Upper lobe of left lung (tissue), 4 donors: ENCODE measurements around the gene GDF15.
"Not testable (repeated sequence)": the region's sequence is repeated elsewhere in the genome, so short reads cannot be mapped to it uniquely, and the experiment has no call there.

Experiments
- EP300 ChIP-seq, 4 donors: sonication (generic); formaldehyde crosslinking; IDR thresholded peaks; one replicate each; pipeline ENCODE4 v1.5.1; 2017; ENCODE audit warnings: antibody characterized with exemption in 4 of 4, control low read depth in 2 of 4
- POLR2A ChIP-seq, 4 donors: fragments of 450-650 bp; IDR thresholded peaks; one replicate each; pipeline ENCODE4 v1.5.1; 2016 to 2017; ENCODE audit warnings: antibody characterized with exemption in 4 of 4, mild to moderate bottlenecking in 2 of 4
- POLR2AphosphoS5 ChIP-seq, 2 donors: sonication (generic); formaldehyde crosslinking; IDR thresholded peaks; one replicate each; pipeline ENCODE4 v1.5.1; 2017; ENCODE audit warnings: antibody characterized with exemption in 2 of 2
- TF ChIP-seq, protein P1 (sequence below), 6 experiments: fragments of 450-650 bp in 4 of 6; fragments of 200-600 bp in 2 of 6; sonication (generic) in 2 of 6; IDR thresholded peaks; one replicate each; pipeline ENCODE4 v1.5.1; 2016 to 2019; ENCODE audit warnings: antibody characterized with exemption in 6 of 6

DNA sequence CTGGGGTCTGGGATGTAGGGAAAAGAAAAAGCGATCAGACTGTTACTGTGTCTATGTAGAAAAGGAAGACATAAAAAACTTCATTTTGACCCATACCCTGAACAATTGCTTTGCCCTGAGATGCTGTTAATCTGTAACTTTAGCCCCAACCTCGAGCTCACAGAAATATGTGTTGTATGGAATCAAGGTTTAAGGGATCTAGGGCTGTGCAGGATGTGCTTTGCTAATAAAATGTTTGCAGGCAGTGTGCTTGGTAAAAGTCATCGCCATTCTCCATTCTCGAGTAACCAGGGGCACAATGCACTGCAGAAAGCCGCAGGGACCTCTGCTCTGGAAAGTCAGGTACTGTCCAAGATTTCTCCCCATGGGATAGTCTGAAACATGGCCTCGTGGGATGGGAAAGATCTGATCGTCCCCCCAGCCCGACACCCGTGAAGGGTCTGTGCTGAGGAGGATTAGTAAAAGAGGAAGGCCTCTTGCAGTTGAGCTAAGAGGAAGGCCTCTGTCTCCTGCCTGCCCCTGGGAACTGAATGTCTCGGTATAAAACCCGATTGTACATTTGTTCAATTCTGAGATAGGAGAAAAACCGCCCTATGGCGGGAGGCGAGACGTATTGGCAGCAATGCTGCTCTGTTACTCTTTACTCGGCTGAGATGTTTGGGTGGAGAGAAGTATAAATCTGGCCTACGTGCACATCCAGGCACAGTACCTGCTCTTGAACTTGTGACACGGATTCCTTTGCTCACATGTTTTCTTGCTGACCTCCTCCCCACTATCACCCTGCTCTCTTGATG is 16.7 kb downstream of the GDF15 start:
- not testable (repeated sequence) for TF ChIP-seq POLR2A, POLR2AphosphoS5, EP300 (IDR thresholded peaks at IDR 0.05)
- TF ChIP-seq, protein P1, sequence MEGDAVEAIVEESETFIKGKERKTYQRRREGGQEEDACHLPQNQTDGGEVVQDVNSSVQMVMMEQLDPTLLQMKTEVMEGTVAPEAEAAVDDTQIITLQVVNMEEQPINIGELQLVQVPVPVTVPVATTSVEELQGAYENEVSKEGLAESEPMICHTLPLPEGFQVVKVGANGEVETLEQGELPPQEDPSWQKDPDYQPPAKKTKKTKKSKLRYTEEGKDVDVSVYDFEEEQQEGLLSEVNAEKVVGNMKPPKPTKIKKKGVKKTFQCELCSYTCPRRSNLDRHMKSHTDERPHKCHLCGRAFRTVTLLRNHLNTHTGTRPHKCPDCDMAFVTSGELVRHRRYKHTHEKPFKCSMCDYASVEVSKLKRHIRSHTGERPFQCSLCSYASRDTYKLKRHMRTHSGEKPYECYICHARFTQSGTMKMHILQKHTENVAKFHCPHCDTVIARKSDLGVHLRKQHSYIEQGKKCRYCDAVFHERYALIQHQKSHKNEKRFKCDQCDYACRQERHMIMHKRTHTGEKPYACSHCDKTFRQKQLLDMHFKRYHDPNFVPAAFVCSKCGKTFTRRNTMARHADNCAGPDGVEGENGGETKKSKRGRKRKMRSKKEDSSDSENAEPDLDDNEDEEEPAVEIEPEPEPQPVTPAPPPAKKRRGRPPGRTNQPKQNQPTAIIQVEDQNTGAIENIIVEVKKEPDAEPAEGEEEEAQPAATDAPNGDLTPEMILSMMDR (IDR thresholded peaks at IDR 0.05): not testable (repeated sequence)
